ENCODE results near the gene ZNF710.
"Not testable (repeated sequence)": the region's sequence is repeated elsewhere in the genome, so short reads cannot be mapped to it uniquely, and the experiment has no call there.

Gene ZNF710, protein sequence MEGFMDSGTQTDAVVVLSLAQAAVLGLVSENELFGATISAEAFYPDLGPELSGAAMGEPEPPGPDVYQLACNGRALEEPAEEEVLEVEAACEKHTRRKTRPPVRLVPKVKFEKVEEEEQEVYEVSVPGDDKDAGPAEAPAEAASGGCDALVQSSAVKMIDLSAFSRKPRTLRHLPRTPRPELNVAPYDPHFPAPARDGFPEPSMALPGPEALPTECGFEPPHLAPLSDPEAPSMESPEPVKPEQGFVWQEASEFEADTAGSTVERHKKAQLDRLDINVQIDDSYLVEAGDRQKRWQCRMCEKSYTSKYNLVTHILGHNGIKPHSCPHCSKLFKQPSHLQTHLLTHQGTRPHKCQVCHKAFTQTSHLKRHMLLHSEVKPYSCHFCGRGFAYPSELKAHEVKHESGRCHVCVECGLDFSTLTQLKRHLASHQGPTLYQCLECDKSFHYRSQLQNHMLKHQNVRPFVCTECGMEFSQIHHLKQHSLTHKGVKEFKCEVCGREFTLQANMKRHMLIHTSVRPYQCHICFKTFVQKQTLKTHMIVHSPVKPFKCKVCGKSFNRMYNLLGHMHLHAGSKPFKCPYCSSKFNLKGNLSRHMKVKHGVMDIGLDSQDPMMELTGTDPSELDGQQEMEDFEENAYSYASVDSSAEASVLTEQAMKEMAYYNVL

DNA sequence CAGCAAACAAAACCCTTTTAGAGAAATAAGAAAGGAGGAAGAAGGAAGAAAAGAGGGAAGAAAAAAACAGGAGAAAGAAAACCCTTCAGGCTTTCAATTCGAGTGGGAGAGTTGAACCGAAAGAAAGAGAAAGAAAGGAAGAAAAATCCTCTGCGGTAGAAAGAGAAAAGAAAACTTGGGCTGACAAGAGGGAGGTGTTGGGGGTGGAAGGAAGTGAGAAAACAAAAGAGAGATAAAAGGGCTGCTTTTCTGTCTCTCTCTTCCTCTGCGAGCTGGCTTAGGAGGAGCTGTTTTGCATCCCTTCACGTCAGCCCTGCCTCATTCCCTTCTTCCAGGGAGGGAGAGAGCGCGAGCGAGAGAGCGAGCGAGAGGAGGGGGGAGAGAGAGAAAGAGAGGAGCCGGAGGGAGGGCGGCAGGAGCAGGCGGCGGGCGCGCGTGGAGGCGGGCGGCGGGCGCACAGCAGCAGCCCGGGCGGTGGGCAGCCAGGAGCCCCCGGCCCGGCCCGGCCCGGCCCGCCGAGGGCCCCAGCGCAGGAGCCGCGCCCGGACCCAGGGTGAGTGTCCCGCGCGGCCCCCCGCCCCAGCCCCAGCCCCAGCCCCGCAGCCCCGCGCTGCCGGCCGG is at the start of gene ZNF710:
TSS of gene ZNF710 (plus strand) at position 263 of the 621 bp plus-strand sequence. CDS start 65,814 bp downstream, outside the sequence.
- peak; percentile 38 for DNase-seq

DNA sequence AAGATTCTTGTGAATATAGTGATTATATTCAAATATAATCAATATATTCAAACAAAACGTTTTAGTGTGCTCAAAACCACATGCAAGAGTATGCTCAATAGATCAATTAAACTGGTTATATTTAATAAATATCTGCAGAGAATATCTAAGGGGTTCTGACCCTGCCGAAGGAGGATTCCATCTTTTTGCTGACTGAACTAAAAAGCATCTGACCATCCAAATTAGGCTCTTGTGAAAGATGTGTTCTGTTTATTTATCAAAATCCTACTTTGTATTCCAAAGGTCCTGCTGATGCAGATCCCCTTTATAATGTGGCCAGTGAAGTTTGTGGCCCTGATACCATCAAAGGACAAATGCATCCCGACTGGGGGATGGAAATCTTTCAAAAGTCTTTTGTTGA is 46.6 kb upstream of the ZNF710 start:
- DNase-seq = no peak

DNA sequence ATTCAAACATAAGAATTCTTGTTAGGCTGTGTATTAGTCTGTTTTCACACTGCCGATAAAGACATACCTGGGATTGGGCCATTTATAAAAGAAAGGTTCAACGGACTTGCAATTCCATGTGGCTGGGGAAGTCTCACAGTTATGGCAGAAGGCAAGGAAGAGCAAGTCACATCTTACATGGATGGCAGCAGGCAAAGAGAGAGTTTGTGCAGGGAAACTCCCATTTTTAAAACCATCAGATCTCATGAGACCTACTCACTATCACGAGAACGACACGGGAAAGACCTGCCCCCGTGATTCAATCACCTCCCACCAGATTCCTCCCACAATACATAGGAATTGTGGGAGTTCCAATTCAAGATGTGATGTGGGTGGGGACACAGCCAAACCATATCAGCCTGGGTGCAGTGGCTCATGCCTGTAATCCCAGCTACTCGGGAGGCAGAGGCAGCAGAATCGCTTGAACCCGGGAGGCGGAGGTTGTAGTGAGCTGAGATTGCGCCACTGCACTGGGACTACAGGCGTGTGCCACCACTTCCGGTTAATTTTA is 45.6 kb upstream of the ZNF710 start:
- not testable (repeated sequence) for DNase-seq

DNA sequence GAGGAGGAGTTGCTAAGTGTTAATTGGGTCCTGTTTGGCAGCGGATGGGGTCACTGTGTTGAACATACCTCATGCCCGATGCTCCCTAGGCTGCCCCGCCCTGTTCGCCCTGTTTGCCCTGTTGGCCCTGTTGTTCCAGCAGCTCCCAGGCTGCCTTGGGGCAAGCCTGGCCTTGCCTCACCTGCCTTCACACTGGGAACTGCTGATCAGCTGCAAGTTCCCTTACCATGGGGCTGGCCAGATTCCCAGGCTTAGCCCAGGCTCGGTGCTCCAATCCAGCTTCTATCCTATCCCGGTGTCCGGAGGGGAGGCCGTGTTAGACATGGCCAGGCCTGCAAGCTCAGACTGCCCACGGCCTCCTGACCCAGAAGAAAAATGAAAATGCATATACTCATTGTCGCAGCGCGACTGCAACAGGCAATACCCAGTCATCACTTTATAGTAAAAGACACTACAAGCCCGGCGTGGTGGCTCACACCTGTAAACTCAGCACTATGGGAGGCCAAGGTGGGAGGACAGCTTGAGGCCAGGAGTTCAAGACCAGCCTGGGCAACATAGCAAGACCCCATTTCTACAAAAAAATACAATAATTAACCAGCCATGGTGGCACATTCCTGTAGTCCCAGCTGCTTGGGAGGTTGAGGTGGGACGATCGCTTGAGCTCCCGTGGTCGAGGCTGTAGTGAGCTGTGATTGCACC is 42.9 kb upstream of the ZNF710 start:
- DNase-seq = no peak

DNA sequence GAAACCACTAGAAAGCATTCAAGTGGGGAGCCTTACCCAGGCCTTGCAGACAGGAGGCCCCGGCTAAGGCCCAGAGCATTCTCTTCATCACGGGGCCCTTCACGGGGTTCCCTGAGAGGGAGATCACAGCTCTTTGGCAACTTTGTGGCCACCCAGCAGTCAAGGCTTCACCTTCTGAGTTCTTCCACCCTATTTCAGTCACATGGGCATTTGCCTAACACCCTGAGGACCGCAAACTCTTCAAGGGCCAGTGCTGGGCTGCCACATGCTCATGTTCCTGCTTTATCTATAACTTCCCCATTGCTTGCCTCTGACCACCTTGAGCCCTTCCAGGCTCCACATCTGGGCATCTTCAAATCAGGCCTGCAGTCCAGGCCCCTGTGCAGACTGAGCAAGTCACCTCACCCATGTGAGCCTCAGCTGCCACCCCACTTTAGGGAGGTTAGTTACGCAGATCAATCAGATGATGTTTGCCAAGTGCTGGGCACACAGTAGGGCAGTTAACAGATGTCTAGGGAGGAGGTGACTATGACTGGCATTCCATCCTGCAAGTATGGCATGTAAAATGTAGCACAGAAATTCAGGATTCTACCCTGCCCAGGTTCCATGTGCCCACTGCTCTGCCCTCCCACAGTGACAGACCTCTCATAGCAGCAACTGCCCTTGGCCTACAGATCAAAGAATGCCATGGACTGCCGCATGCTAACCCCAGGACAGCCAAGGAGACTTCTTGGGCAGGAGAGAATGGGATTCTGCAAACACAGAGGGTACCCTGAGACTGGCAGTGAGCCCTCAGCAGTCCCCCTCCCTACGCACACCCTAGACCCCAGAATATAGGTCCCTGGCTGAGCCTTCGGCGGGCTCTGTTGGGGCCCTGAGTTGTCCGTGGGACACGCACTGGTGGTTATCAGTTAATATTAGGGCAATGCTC is 37.6 kb upstream of the ZNF710 start:
- no peak for DNase-seq

DNA sequence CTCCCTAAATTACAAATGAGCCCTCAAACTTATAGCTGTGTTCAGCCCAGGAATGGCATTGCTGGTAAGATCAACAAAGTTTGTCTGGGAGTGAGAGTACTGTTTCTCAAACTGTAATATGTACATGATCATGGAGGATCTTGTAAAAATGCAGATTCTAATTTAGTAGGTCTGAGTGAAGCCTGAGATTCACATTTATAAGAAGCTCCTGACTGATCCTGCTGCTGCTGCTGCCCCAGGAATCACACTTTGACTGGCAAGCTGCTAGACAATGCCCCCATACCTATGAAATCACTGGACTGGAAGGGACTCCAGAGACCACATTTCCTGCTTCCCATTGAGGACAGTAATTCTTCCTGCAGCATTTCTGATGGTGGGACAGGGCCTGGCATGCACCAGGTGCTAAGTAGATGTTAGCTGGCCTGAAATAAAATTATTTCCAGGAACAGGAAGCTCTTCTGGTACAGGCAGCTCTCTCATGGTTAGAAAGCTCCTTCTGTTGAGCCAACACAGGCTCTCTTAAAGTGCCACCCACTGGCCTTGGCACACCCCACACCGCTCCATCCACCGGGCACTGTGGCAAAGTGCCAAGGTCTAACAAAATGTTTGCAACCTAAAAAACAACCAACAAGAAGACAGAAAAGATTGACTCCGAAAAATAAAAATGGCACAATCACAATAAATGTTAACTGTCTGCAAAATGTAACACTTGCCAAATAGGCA is 36.7 kb upstream of the ZNF710 start:
- DNase-seq = no peak

DNA sequence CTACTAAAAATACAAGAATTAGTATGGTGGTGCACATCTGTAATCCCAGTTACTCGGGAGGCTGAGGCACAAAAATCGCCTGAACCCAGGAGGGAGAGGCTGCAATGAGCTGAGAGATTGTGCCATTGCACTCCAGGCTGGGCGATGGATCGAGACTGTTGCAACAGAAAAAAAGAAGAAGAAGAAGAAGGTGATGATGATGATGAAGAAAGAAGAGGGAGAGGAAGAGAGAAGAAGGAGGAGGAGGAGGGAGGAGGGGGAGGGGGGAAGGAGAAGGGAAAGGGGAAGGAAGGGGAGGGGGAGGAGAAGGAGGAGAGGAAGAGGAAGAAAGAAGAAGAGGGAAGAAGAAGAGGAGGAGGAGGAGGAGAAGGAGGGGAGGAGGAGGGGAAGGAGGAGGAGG is 33.2 kb upstream of the ZNF710 start:
- DNase-seq = no peak

DNA sequence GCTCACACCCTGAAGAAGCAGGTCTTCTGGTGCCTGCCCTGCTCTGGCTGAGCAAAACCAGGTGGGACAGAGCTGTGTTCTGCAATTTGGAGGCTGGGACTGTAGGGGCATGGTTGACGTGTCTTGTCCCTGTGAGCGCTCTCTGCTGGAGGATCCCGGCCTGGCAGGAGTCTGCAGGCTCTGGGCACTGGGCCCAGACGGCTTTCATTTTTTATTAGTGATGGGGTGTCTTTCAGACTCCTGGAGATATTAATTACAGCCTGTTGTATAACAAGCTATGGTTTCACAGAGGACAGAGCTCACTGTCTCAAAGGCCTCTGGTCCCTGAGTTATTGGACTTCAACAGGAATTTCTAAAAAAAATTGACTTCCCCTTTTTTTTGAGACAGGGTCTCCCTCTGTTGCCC is 29.5 kb upstream of the ZNF710 start:
- DNase-seq = peak; percentile 10

DNA sequence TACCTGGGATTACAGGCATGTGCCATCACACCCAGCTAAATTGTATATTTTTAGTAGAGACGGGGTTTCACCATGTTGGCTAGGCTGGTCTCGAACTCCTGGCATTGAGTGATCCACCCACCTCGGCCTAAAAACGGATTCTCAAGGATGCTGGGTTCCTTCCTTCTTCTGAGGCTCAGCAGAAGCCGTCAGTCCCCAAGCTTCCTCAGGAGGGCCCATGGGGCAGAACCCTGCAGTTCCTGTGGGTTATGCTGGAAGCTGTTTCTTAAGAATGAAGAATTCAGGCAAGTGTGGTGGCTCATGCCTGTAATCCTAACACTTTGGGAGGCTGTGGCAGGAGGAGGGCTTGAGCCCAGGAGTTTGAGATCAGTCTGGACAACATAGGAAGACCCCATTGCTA is 29.0 kb upstream of the ZNF710 start:
- no peak for DNase-seq

DNA sequence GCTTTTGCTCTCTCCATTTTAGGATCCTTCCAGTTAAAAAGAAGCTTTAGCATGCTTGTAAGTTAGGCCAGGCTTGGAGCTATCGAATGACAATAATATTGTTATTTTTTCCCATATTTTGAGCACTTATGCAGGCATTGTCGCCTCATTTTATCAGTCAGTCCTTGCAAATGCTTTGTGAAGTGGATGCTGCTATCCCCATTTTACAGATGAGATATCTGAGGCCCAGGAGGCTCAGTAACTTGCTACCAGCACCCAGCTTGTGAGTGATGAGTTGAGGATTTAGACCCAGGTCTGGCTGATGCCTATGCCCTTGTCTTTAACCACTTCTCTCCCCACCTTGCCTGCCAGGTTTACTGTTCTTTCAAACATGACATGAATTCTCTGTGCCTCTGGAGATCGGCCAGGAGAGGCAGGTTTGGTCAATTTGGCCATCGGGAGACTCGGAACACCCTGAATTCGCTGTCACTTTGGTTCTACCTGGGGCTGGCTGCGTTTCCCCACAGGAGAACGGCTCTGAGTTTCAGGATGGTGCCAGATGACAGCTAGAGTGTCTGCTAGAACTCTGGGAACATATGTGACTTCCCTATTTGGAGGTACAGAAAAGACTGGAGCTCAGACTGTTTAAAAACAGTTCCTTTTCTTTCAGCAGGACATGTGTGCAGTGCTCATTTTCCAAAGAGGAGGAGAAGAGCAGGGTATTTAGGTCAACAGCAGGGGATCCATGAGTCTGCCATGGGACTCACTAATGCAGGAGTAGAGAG is 25.5 kb upstream of the ZNF710 start:
- DNase-seq = no peak

DNA sequence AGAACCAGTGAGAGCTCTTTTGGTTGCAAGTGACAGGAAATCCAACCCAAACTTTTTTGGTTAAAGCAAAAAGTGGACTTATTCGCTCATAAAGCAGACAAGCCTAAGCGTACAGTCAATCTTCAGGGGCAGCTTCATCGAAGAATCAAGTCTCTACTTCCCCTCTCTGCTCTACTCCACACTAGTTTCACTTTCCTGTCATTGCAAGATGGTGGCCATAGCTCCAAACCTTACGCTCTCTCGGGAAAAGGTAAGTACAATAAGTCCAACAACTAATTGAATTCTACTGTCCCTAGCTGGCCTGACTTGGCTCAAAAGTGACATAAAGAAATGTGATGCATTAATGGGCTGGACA is 24.9 kb upstream of the ZNF710 start:
- DNase-seq = no peak

DNA sequence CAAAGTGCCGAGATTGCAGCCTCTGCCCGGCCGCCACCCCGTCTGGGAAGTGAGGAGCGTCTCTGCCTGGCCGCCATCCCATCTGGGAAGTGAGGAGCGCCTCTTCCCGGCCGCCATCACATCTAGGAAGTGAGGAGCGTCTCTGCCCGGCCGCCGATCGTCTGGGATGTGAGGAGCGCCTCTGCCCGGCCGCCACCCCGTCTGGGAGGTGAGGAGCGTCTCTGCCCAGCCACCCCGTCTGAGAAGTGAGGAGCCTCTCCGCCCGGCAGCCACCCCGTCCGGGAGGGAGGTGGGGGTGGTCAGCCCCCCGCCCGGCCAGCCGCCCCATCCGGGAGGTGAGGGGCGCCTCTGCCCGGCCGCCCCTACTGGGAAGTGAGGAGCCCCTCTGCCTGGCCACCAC is 23.3 kb upstream of the ZNF710 start:
- not testable (repeated sequence) for DNase-seq

DNA sequence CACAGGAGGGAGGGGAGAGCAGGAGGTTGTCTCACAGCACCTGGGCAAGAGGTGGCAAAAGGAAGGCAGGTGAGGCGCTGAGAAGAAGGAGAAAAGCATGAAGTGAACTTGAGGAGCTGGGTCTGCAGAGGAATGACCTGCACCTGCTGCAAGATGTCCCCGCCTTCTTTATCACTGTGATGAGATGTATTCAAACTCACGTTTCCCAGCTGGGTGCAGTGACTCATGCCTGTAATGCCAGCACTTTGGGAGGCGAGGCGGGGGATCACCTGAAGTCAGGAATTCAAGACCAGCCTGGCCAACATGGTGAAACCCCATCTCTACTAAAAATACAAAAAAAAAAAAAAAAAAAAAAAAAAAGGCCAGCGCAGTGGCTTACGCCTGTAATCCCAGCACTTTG is 22.2 kb upstream of the ZNF710 start:
- no peak for DNase-seq

DNA sequence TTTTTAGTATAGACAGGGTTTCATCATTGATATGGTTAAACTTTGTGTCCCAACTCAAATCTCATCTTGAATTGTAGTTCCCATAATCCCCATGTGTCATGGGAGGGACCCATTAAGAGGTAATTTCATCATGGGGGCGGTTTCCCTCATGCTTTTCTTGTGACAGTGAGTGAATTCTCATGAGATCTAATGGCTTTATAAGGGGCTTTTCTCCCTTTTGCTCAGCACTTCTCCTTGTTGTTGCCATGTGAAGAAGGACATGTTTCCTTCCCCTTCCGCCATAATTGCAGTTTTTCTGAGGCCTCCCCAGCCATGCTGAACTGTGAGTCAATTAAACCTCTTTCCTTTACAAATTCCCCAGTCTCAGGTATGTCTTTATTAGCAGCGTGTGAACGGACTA is 20.2 kb upstream of the ZNF710 start:
- DNase-seq = no peak

DNA sequence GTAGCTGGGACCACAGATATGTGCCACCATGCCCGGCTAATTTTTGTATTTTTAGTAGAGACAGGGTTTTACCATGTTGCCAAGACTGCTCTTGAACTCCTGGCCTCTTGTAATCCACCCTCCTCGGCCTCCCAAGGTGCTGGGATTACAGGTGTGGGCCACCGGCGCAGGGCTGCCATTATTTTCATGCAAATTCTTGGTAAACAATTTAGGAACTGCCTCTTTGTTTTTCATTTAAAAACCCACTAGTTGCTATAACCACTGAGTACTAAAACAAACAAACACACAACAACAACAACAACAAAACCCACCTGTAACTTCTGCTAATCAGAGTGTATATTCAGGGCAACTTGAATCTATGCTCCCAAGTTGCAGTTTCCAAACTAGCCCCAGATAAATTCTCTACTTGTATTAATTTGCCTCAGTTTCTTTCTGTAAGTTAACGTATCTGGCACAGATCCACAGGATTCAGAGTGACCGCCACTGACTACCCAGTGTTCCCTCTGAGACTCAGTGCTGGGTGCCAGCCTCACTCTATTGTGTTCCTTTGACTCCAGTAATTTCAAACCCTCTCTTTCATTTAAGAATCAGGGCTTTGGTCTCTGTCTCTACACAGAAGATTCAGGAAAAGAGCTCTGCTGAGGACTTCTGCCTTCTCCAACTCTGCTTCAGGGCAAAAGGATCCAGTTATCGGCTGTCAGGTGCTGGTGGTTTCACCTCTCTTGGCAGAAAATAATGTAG is 18.6 kb upstream of the ZNF710 start:
- no peak for DNase-seq

DNA sequence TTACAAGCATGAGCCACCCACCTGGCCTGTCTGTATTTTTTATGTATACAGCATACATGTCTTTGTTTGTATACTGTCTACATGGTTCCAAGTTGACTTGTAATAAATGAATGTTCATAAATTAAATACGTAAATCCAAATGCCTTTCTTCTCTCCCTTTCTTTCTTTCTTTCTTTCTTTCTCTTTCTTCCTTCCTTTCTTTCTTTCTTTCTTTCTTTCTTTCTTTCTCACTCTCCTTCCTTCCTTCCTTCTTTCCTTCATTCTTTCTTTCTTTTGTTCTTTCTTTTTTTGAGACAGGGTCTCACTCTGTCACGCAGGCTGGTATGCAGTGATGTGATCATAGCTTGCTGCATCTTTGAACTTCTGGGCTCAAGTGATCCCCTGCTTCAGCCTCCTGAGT is 17.1 kb upstream of the ZNF710 start:
- no peak for DNase-seq

DNA sequence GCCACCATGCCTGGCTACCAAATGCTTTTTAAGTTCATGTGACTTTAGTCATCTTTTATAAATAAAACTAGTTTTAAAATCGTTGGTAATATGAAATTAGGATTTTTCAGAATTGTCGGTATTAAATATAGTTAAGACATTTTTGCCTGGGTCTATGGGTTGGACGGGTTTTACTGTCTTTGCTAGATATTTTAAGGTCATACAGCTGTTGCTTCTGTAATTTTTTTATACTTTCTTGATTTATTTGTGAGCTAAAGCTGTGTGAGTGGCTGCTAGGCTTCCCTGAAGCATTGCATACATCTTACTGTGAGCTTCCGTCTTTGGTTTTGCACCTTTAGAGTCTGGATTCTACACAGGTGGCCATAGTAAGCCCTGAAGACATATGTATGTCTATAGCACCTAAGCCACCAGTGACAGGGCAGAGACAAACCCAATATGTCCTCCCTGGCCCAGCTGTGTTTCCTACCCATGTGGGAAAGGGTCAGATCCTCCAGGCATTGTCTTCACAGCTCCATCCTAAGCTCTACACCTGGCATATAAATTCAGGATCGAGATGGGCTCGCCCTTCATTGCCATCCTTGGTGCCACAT is 16.6 kb upstream of the ZNF710 start:
- no peak for DNase-seq

DNA sequence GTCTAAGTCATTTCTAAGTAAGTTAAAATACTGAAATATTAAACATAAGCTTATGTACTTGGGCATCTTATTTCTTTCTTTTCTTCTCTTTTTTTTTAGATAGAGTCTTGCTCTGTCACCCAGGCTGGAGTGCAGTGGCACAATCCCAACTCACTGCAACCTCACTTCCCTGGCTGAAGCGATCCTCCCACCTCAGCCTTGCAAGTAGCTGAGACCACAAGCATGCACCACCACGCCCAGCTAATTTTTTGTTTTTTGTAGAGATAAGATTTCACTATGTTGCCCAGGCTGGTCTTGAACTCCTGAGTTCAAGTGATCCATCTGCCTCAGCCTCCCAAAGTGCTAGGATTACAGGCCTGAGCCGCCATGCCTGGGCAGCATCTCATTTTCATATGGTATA is 16.0 kb upstream of the ZNF710 start:
- no peak for DNase-seq

DNA sequence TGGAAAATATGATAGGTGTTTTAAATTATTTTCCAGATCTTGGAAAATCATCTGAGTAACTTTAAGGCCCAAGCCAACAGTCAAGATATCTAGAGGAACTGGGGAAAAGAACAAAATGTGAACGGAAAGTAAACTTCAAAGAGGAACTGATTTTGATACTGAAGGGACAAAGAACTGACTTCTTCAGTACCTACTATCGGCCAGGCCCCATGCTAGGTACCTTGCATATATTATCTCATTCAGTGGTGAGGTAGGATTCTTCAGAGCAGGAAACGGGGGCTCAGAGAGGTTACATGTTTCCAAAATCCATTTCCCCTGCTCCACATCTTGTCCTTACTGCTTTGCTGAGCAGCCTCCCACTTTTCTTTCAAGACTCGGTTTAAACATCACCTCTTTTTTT is 9.8 kb upstream of the ZNF710 start:
- no peak for DNase-seq

Measured in NCI-H1092 treated with DMSO at 0.1 percent for 48 hours (cell line).